ENCODE data around the gene RFNG.

RFNG gene

DNA sequence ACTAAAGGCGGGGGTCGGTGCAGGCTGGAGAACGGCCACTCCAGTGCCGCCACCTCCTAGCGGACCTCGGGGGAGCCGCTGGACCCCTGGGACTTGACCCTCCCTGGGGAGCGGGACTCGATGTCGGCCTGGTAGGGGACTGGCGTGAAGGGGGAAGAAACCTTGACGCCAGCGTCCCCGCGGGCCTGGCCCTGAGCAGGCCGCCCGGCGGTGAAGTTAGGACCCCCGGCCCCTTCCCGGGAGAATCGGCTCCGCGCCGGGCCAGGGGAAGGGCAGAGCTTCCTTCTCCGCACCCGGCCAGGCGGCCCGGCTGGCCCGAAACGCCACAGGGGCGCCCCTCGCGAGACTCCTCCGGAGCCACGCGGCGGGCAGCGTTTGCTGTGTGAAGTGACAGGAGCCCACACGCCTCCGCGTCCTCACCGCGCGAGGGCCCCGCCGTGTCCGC is 13.6 kb upstream of the RFNG start:
- Histone ChIP-seq H3K4me3 (ENCODE audit: low read length) (peak overlapping the region; percentile 76), H3K9ac (ENCODE audit: low read depth, low read length) (peak overlapping the region; percentile 72), H3K27me3 (ENCODE audit: insufficient read depth, low read length) (no peaks in the 10 kb centered on the region), H3K27ac (ENCODE audit: low read length) (no peak overlapping the region), H3K36me3 (ENCODE audit: insufficient read depth, low read depth, low read length) (peaks cover 31% of the 10 kb centered on the region), H3K4me1 (ENCODE audit: insufficient read depth, low read length) (peaks cover 4% of the 10 kb centered on the region; the same call in 1 of the 2 replicates), H3K9me3 (ENCODE audit: insufficient read depth, low read depth, low read length) (no peaks in the 10 kb centered on the region)

DNA sequence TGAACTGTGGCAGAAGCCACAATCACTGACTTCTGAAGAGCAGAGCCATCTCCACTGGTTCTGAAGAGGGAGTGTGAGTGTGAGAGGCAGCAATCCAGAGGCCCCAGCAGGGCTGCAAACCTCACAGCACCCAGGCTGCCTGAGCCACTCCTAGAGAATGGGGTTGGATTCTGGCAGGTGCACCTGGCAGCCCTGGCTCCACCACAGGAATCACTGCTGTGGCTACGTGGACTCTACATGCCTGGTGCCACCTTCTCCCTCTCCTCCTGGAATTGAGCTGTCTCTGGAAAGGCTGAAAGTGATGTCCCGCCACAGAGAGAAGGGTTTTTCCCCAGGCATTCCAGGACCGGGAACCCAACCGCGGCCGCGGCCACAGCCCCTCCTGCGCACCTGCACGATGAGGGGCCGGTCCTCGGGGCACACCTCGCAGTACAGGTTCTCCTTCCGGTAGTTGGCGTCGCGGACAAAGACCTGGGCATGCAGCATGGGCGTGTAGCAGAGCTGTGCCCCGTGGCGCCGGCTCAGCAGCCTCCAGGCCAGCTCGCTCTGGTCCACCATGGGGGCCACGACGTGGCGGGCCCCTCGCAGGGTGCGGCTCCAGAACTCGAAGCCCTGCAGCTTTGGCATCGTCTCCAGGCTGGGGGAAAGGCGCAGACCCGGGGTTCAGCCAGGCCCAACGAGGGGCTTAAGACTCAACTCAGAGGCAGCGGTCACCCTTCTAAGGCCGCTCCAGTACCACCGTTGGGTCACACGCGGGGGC is 13.0 kb upstream of the RFNG start:
- Histone ChIP-seq H3K27me3 (ENCODE audit: insufficient read depth, low read length) (no peaks in the 10 kb centered on the region), H3K4me1 (ENCODE audit: insufficient read depth, low read length) (peaks cover 4% of the 10 kb centered on the region; the same call in 1 of the 2 replicates), H3K9ac (ENCODE audit: low read depth, low read length) (peak overlapping the region; percentile 72; the same call in 1 of the 2 replicates), H3K36me3 (ENCODE audit: insufficient read depth, low read depth, low read length) (peaks cover 31% of the 10 kb centered on the region), H3K9me3 (ENCODE audit: insufficient read depth, low read depth, low read length) (no peaks in the 10 kb centered on the region), H3K27ac (ENCODE audit: low read length) (no peak overlapping the region), H3K4me3 (ENCODE audit: low read length) (peak overlapping the region; percentile 76)

DNA sequence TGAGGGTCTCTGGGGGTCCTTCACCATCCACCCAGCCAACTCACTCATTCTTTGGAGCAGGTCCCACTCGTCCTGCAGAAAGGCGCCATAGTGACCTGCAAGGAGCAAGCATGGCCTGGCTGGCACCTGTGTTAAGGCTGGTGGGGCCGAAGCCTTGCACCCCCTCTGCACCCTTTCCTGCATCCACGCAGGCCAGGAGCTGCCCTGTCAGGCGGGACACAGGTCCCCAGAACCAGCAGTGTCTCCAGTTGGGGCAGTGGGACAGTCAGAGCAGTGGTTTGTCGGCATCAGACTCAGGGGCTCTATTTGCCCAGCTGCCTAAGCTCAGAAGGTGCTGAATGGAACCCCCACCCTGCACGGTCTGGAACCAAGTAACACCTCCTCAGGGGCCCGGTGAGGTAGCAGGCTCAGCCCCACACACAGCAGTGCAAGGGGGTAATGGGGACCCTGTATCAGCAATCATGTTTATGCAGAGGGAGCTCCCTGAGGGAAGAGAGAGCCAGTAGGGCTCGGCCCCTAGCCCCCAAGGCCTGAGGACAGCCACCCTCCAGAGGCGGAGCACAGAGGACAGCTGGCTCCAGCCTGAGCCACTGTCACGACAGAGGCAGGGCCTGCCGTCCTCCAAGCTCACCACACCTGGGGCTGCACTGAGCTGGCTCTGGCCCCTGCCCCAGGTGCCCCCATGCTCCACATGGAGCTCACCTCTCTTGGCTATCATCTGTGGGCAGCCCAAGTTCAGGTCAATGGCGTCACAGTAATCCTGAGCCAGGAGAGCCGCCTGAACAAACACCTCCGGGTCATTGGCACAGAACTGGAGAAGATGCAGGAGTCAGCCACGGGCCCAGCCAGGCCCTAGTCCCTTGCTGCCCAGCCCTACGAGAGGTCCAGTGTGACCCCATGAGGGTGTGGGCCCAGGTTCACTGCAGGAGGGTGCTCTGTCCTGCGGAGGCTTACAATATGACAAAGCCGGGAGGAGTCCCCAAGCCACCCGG is 12.1 kb upstream of the RFNG start:
- Histone ChIP-seq H3K9me3 (ENCODE audit: insufficient read depth, low read depth, low read length) (no peaks in the 10 kb centered on the region), H3K9ac (ENCODE audit: low read depth, low read length) (no peak overlapping the region), H3K27ac (ENCODE audit: low read length) (no peak overlapping the region), H3K4me1 (ENCODE audit: insufficient read depth, low read length) (peaks cover 4% of the 10 kb centered on the region; the same call in 1 of the 2 replicates), H3K4me3 (ENCODE audit: low read length) (peak overlapping the region; percentile 76; the same call in 1 of the 2 replicates), H3K27me3 (ENCODE audit: insufficient read depth, low read length) (no peaks in the 10 kb centered on the region), H3K36me3 (ENCODE audit: insufficient read depth, low read depth, low read length) (peaks cover 34% of the 10 kb centered on the region)

DNA sequence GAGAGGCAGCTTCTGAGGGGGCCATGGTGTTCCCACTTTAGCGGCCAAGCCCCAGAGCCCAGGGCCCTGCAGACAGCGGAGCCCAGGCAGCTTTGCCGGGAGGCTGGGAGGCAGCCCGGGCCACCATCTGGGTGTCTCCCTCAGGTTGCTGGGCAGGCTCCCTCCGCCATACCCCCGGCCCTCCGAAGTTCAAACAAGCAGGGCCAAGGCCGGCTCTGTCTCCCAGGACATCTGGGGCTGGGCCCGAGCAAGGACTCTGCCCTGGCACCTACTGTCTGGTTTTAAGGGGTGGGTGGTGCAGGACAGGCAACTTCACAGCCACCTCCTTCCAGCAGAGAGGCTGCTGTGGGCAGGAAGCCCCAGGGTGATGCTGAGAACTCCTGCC is 11.4 kb upstream of the RFNG start:
- no peak overlapping the region for H3K4me3 ChIP-seq (ENCODE audit: low read length)
- H3K4me1 ChIP-seq (ENCODE audit: insufficient read depth, low read length), result peaks cover 4% of the 10 kb centered on the region; the same call in 1 of the 2 replicates
- H3K27ac ChIP-seq (ENCODE audit: low read length), result no peak overlapping the region
- no peaks in the 10 kb centered on the region for H3K9me3 ChIP-seq (ENCODE audit: insufficient read depth, low read depth, low read length)
- peaks cover 42% of the 10 kb centered on the region for H3K36me3 ChIP-seq (ENCODE audit: insufficient read depth, low read depth, low read length)
- H3K27me3 ChIP-seq (ENCODE audit: insufficient read depth, low read length), result no peaks in the 10 kb centered on the region
- H3K9ac ChIP-seq (ENCODE audit: low read depth, low read length), result no peak overlapping the region

DNA sequence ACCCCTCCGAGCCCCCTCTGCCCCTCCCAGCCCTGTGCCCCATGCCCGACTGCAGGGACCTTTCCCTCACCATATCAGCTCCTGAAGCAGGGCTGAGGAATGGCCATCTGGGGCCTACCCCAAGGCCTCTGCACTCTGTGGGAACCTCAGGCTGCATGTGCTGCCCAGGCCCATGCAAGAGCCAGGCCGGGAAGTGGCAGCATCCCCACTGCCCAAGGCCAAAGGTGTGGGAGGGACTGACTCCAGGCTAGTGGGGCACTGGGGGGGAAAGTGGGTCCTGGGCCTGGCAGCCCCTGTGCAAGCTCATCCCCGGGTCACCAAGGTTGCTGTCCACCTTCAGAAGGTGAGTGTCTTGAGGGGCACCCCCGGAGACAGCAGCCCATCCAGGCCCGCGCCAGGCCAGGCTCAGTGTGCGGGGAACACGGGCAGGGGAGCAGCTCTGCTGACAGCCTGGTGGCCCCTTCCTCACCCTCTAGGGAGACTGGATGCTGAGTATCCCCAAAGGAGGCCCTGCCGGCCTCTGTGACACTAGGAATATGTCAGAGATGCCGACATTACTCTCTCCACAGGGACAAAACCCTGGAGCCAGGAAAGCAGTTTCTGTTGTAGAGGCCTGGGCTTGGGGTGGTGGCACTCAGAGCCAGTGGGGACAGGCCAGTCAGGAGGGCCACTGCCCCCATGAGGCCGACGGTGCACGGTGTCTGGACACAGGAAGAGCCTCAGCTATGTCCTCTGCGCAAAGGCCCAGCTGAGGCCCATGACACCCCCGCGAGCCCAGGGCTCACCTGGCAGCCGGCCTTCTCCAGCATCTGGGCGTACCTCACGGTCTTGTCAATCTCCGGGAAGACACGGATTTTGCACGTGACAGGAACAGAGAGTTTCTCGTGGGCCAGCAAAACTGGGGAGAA is 10.7 kb upstream of the RFNG start:
- no peak overlapping the region for H3K4me3 ChIP-seq (ENCODE audit: low read length)
- peaks cover 48% of the 10 kb centered on the region for H3K36me3 ChIP-seq (ENCODE audit: insufficient read depth, low read depth, low read length)
- no peaks in the 10 kb centered on the region for H3K27me3 ChIP-seq (ENCODE audit: insufficient read depth, low read length)
- no peak overlapping the region for H3K27ac ChIP-seq (ENCODE audit: low read length)
- H3K9me3 ChIP-seq (ENCODE audit: insufficient read depth, low read depth, low read length), result no peaks in the 10 kb centered on the region
- peaks cover 4% of the 10 kb centered on the region; the same call in 1 of the 2 replicates for H3K4me1 ChIP-seq (ENCODE audit: insufficient read depth, low read length)
- no peak overlapping the region for H3K9ac ChIP-seq (ENCODE audit: low read depth, low read length)

DNA sequence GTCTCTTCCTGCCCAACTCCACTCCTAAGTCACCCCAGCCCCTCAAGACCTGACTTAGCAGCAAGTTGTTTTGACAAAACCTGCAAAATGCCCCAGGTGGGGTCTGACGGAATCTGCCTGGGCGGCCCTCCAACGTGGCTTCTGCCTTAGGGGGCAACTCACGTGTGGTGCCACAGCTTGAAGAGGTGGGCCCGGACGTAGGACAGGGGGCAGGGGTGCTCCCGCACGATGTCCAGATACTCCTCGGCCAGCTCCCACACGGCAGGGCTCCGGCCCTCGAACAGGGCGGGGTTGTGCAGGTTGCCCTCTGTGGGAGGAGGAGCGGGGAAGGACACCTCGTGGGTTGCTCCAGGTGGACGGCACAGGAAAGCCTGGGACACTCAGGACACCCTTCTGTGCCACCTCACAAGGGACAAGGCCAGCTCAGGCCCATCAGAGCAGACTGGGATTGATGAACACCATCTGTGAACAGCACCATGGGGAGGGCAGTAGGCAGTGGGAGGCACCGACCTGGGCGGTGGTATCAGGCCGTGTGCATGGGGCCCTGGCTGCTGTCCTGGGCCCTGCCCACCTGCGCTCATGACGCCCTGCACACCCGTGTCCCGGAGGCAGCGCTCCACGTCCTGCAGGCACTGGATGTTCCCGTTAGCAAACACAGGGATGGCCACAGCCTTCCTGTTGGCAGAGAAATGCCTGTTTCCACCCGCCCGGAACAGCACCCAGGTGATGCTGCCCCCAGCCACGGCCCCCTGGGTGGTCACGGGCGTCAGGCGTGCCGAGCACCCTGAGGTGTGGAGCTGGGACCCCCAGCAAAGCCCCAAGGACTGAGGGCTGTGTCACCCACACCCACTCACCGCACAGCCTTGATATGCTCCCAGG is 9.7 kb upstream of the RFNG start:
- peaks cover 3% of the 10 kb centered on the region; the same call in 1 of the 2 replicates for H3K4me1 ChIP-seq (ENCODE audit: insufficient read depth, low read length)
- H3K9ac ChIP-seq (ENCODE audit: low read depth, low read length), result no peak overlapping the region
- H3K36me3 ChIP-seq (ENCODE audit: insufficient read depth, low read depth, low read length), result peaks cover 59% of the 10 kb centered on the region
- no peak overlapping the region for H3K27ac ChIP-seq (ENCODE audit: low read length)
- H3K9me3 ChIP-seq (ENCODE audit: insufficient read depth, low read depth, low read length), result no peaks in the 10 kb centered on the region
- H3K27me3 ChIP-seq (ENCODE audit: insufficient read depth, low read length), result no peaks in the 10 kb centered on the region
- H3K4me3 ChIP-seq (ENCODE audit: low read length), result no peak overlapping the region

DNA sequence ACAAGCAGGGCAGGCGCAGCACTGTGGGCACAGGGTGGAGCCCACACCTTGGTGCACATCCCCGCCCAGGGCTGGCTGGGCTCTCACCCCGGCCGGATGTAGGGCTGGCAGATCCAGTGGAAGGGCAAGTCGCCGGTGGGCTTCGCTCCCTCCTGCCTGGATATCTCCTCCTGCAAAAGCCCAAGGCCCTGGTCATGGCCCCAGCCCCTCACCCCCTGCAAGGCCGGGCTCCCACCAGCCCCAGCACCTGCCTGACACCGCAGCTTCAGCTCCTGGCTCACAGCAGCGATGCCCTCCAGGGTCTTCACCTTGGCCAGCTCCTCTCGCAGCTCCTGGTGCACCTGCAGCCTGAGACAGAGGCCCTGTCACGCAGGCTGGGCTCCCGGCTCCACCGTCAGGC is 9.0 kb upstream of the RFNG start:
- no peak overlapping the region for H3K27ac ChIP-seq (ENCODE audit: low read length)
- H3K27me3 ChIP-seq (ENCODE audit: insufficient read depth, low read length), result no peaks in the 10 kb centered on the region
- H3K9ac ChIP-seq (ENCODE audit: low read depth, low read length), result no peak overlapping the region
- H3K36me3 ChIP-seq (ENCODE audit: insufficient read depth, low read depth, low read length), result peaks cover 65% of the 10 kb centered on the region
- no peaks in the 10 kb centered on the region for H3K4me1 ChIP-seq (ENCODE audit: insufficient read depth, low read length)
- H3K9me3 ChIP-seq (ENCODE audit: insufficient read depth, low read depth, low read length), result no peaks in the 10 kb centered on the region
- no peak overlapping the region for H3K4me3 ChIP-seq (ENCODE audit: low read length)

DNA sequence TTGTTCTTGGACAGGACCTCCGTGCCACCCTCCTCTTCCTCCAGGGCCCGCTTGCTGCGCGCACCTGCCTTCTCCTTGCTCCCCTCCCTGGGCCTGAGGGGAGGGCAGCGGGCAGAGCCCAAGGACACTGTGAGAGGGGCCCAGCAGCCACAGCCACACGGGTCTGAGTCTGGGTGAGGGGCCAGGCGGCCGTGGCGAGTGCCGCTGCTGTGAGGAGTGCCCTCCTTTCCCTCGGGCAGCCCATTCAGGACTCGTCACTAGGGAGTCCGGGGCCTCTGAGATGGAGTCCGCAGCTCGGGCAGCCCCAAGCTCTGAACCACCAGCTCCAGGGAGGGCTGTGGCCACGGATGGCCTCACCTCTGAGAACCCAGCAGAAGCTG is 8.4 kb upstream of the RFNG start:
- Histone ChIP-seq H3K27ac (ENCODE audit: low read length) (no peak overlapping the region), H3K9ac (ENCODE audit: low read depth, low read length) (no peak overlapping the region), H3K9me3 (ENCODE audit: insufficient read depth, low read depth, low read length) (no peaks in the 10 kb centered on the region), H3K4me3 (ENCODE audit: low read length) (no peak overlapping the region), H3K36me3 (ENCODE audit: insufficient read depth, low read depth, low read length) (peaks cover 70% of the 10 kb centered on the region), H3K4me1 (ENCODE audit: insufficient read depth, low read length) (no peaks in the 10 kb centered on the region), H3K27me3 (ENCODE audit: insufficient read depth, low read length) (no peaks in the 10 kb centered on the region)

DNA sequence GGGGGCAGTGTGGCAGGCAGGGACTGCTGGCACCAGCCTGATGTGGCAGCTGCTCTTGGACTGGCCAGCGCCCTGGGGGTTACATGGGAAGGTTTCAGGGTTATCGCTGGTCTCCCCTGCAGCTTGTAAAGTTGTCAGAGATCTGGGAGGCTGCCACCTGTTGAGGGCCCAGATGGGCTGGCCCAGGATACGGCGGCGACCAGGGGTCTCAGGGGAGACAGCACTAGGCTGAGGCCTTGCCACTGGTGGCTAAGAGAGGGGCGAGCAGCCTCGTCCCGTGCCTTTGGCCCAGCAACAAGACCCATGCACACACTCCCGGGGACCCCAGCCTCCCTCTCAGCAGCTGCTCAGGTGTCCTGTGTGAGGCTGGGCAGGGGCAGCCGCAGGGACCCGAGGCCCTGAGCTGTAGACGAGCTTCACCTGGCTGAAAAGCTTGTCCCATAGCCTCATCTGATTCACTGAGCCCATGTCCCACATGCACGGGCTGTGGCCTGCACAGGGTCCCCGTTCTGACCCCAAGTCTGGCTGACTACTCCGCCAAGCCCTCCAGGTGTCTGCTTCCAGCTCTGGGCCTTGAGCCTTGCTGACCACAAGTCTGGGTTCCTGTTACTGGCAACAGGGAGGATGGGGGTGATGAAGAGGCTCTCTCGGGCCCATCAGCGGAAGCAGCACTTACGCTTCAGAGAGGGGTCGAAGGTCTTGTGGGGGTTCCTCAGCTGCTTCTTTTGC is 7.8 kb upstream of the RFNG start:
- H3K4me3 ChIP-seq (ENCODE audit: low read length), result no peak overlapping the region

DNA sequence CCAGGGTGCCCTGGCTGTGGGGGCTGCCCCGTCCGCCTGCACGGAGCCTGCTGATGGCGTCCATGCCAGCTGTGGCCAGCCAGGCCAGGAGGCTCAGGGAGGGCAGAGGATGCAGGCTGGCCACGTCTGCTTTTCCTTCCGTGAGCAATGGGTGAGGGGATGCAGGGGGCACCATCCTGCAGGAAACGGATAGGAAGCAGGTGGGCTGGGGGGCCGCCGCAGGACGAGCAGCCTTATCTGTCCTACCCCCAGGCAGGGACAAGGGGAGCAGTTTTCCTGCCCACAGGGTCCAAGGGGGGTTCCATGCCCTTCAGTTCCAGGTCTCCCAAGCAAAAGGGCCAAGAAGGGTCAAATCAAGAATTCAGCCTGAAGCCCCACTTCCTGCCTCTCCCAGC is 7.2 kb upstream of the RFNG start:
- no peak overlapping the region for H3K27ac ChIP-seq (ENCODE audit: low read length)
- no peaks in the 10 kb centered on the region for H3K9me3 ChIP-seq (ENCODE audit: insufficient read depth, low read depth, low read length)
- no peak overlapping the region for H3K4me3 ChIP-seq (ENCODE audit: low read length)
- peaks cover 79% of the 10 kb centered on the region for H3K36me3 ChIP-seq (ENCODE audit: insufficient read depth, low read depth, low read length)
- no peak overlapping the region for H3K9ac ChIP-seq (ENCODE audit: low read depth, low read length)
- H3K4me1 ChIP-seq (ENCODE audit: insufficient read depth, low read length), result no peaks in the 10 kb centered on the region
- H3K27me3 ChIP-seq (ENCODE audit: insufficient read depth, low read length), result no peaks in the 10 kb centered on the region

More for the DNA sequence above, 7.8 kb upstream of the RFNG start:
- Histone ChIP-seq H3K9ac (ENCODE audit: low read depth, low read length) (no peak overlapping the region), H3K27ac (ENCODE audit: low read length) (no peak overlapping the region), H3K4me1 (ENCODE audit: insufficient read depth, low read length) (no peaks in the 10 kb centered on the region), H3K36me3 (ENCODE audit: insufficient read depth, low read depth, low read length) (peaks cover 75% of the 10 kb centered on the region), H3K9me3 (ENCODE audit: insufficient read depth, low read depth, low read length) (no peaks in the 10 kb centered on the region), H3K27me3 (ENCODE audit: insufficient read depth, low read length) (no peaks in the 10 kb centered on the region)
